ENCODE results near the gene AFAP1. TPM values are rescaled to one million over a fixed set of nuclear protein-coding genes. Genes with fewer than 3 reads are reported as not detected.

The AFAP1 gene
- total RNA-seq, 1 donor from 2014 or later, result 29.8 TPM

- DNase-seq (ENCODE audit: low read depth in 2 of 2), result no peak
Measured at GRCh38 chr4:7788193-7788592, 151.5 kb downstream of the AFAP1 start.

GRCh38 chr4:7787681-7788141 lies 151.9 kb downstream of the AFAP1 start:
- no peak for DNase-seq (ENCODE audit: low read depth in 2 of 2)

GRCh38 chr4:7787067-7787466 lies 152.6 kb downstream of the AFAP1 start:
- DNase-seq (ENCODE audit: low read depth in 2 of 2), result peak in 1 of 2 donors; percentile 26

- no peak for DNase-seq (ENCODE audit: low read depth in 2 of 2)
Measured at GRCh38 chr4:7786517-7786916, 153.1 kb downstream of the AFAP1 start.

GRCh38 chr4:7786040-7786439 lies 153.6 kb downstream of the AFAP1 start:
- no peak for DNase-seq (ENCODE audit: low read depth in 2 of 2)

GRCh38 chr4:7785017-7785416 lies 154.6 kb downstream of the AFAP1 start:
- peak; percentile 85 to 96 for DNase-seq (ENCODE audit: low read depth in 2 of 2)

GRCh38 chr4:7784131-7784870 lies 155.4 kb downstream of the AFAP1 start:
- DNase-seq (ENCODE audit: low read depth in 2 of 2), result no peak

GRCh38 chr4:7783541-7783940 lies 156.1 kb downstream of the AFAP1 start:
- no peak for DNase-seq (ENCODE audit: low read depth in 2 of 2)

GRCh38 chr4:7782783-7783182 lies 156.9 kb downstream of the AFAP1 start:
- no peak for DNase-seq (ENCODE audit: low read depth in 2 of 2)

- peak in 1 of 2 donors; percentile 41 for DNase-seq (ENCODE audit: low read depth in 2 of 2)
Measured at GRCh38 chr4:7781993-7782392, 157.7 kb downstream of the AFAP1 start.

GRCh38 chr4:7781366-7781765 lies 158.3 kb downstream of the AFAP1 start:
- peak; percentile 86 to 96 for DNase-seq (ENCODE audit: low read depth in 2 of 2)

- DNase-seq (ENCODE audit: low read depth in 2 of 2), result no peak
Measured at GRCh38 chr4:7780751-7781348, 158.8 kb downstream of the AFAP1 start.

- DNase-seq (ENCODE audit: low read depth in 2 of 2), result no peak
Measured at GRCh38 chr4:7779432-7779768, 160.3 kb downstream of the AFAP1 start.

GRCh38 chr4:7778510-7779431 lies 160.9 kb downstream of the AFAP1 start:
- DNase-seq (ENCODE audit: low read depth in 2 of 2), result no peak

GRCh38 chr4:7777871-7778509 lies 161.7 kb downstream of the AFAP1 start:
- DNase-seq (ENCODE audit: low read depth in 2 of 2), result no peak

- no peak for DNase-seq (ENCODE audit: low read depth in 2 of 2)
Measured at GRCh38 chr4:7777017-7777710, 162.5 kb downstream of the AFAP1 start.

GRCh38 chr4:7775396-7775795 lies 164.3 kb downstream of the AFAP1 start:
- DNase-seq (ENCODE audit: low read depth in 2 of 2), result no peak

- DNase-seq (ENCODE audit: low read depth in 2 of 2), result no peak
Measured at GRCh38 chr4:7774301-7775294, 165.1 kb downstream of the AFAP1 start.

- DNase-seq (ENCODE audit: low read depth in 2 of 2), result no peak
Measured at GRCh38 chr4:7773401-7774180, 166.1 kb downstream of the AFAP1 start.
